GM18873 (cell line): ENCODE measurements around the gene COL8A2.

ENCODE experiments used
- ATAC-seq: cut with Tn5 transposase; IDR thresholded peaks from one replicate; pipeline ENCODE4 v1.9.1; 2021; ENCODE audit warnings: mild to moderate bottlenecking, moderate library complexity, moderate number of reproducible peaks; ENCODE audit not compliant: unreplicated experiment, low FRiP score

COL8A2 gene

GRCh38 chr1:36116901-36117300 lies 8.1 kb downstream of the COL8A2 start:
- no peak for ATAC-seq

GRCh38 chr1:36115931-36116330 lies 9.1 kb downstream of the COL8A2 start:
- ATAC-seq: no peak

- ATAC-seq: no peak
Measured at GRCh38 chr1:36115200-36115669, 9.8 kb downstream of the COL8A2 start.

GRCh38 chr1:36114371-36114770 lies 10.7 kb downstream of the COL8A2 start:
- ATAC-seq: no peak

- no peak for ATAC-seq
Measured at GRCh38 chr1:36112823-36113222, 12.2 kb downstream of the COL8A2 start.

GRCh38 chr1:36111151-36111550 lies 13.9 kb downstream of the COL8A2 start:
- no peak for ATAC-seq

GRCh38 chr1:36109041-36109679 lies 15.9 kb downstream of the COL8A2 start:
- ATAC-seq: no peak

- no peak for ATAC-seq
Measured at GRCh38 chr1:36108314-36108713, 16.7 kb downstream of the COL8A2 start.

- no peak for ATAC-seq
Measured at GRCh38 chr1:36107394-36107793, 17.6 kb downstream of the COL8A2 start.

- ATAC-seq: no peak
Measured at GRCh38 chr1:36106269-36106668, 18.8 kb downstream of the COL8A2 start.

- ATAC-seq: no peak
Measured at GRCh38 chr1:36101546-36101945, 23.5 kb downstream of the COL8A2 start.

- ATAC-seq: no peak
Measured at GRCh38 chr1:36100376-36100775, 24.6 kb downstream of the COL8A2 start.

- ATAC-seq: no peak
Measured at GRCh38 chr1:36099681-36100341, 25.2 kb downstream of the COL8A2 start.

GRCh38 chr1:36098650-36099365 lies 26.2 kb downstream of the COL8A2 start:
- no peak for ATAC-seq

- ATAC-seq: no peak
Measured at GRCh38 chr1:36097693-36098585, 27.1 kb downstream of the COL8A2 start.

GRCh38 chr1:36096500-36097432 lies 28.3 kb downstream of the COL8A2 start:
- no peak for ATAC-seq

- no peak for ATAC-seq
Measured at GRCh38 chr1:36095760-36096405, 29.1 kb downstream of the COL8A2 start.

- no peak for ATAC-seq
Measured at GRCh38 chr1:36094621-36095061, 30.4 kb downstream of the COL8A2 start.

- ATAC-seq: no peak
Measured at GRCh38 chr1:36093929-36094328, 31.1 kb downstream of the COL8A2 start.
